OCI-LY7 (cell line): ENCODE measurements around the gene SCGN.

Experiments used
- CTCF ChIP-seq: fragments of 200-600 bp; sonication (generic); conservative IDR thresholded peaks from 2 replicates; pipeline ENCODE4 v1.5.1; 2014; ENCODE audit warnings: mild to moderate bottlenecking, antibody characterized with exemption, low read length, moderate library complexity, mixed read lengths
- EZH2phosphoT487 ChIP-seq: fragments of 200-600 bp; sonication (generic); IDR thresholded peaks from 2 replicates; pipeline ENCODE4 v1.6.1; 2018; ENCODE audit warnings: low read depth, borderline replicate concordance, mild to moderate bottlenecking, mixed run types, antibody characterized with exemption, low read length, moderate library complexity, mixed read lengths

- TF ChIP-seq EZH2phosphoT487 (no peak), CTCF (no peak)
Measured at GRCh38 chr6:25704001-25704400, 52.0 kb downstream of the SCGN start.
